Measurements from ENCODE around the gene ADAM22.

- no peak for TF ChIP-seq CTCF (IDR thresholded peaks at IDR 0.05)
- TF ChIP-seq ZFX (IDR thresholded peaks at IDR 0.05; ENCODE audit: borderline replicate concordance) = no peak
Measured at GRCh38 chr7:87959336-87959735, 25.3 kb downstream of the ADAM22 start.

All from 22Rv1 (cell line).